ENCODE measurements around the gene USP53.

GRCh38 chr4:119268466-119268865 lies 56.0 kb downstream of the USP53 start:
- TF ChIP-seq ZNF34 (CRISPR knock-in tag; IDR thresholded peaks at IDR 0.05; ENCODE audit: borderline replicate concordance) (no peak), POLR2A (IDR thresholded peaks at IDR 0.05; ENCODE audit: insufficient read depth in 1 of 2, low read depth in 2 of 2, low read length in 2 of 2) (no peak), ZNF292 (CRISPR knock-in tag; IDR thresholded peaks at IDR 0.05; ENCODE audit: borderline replicate concordance, low read depth) (no peak)
